Measurements from ENCODE around the gene MVK. TPM values are rescaled to one million over a fixed set of nuclear protein-coding genes. Genes with fewer than 3 reads are reported as not detected.
A peak's percentile ranks its signal among the peaks of the same experiment; 100 is the strongest.

Gene MVK
- total RNA-seq, 6 experiments from 2014 or later = 14.2 to 60.0 (median 37.6) TPM

DNA sequence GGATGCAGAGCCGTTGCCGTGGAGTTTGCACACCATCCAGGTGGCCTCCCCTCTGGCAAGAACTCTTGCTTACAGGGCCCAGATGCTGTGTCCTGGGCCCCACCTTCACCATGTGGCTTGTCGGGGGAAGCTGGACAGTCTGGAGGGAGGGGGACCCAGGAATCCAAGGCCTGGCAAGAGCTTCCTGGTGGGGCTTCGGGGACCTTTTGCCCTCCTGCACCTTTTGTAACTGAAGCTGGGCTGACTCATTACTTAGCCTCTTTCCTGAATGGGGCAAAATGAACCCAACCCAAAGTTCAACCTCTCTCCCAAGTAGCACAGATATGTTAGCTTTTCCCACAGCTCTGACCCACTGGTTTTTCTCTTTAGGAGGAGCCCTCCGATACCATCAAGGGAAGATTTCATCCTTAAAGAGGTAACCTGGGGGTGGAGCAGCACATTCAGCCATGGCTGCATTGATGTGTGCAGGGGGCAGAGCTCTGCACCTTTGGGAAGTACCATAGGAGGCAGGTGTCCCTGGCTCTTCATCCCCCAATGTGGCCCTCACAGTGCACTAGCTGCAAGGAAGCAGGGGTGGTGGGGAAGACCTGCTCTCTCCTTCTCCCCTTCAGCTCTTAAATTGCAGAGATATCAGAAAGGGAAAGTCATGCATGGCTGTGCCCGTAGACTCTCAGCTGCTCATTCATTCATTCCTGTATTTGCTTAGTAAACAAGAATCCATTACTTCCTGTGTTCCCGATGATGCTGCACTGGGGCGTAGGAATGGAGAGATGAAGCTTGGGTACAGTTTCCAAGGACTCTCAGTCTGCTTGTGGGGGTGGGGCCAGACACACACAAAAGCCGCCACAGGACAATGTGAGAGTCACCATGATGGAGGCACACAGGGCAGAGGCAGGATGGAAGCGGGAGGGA is 13.0 kb downstream of the MVK start:
- intact Hi-C loops (cut with DNase I) = no loop called here
- DNase-seq (no peak), ATAC-seq (peak in 1 of 4 donors; percentile 6)
- no peaks in the 10 kb centered on the region for H3K9me3 ChIP-seq
- TF ChIP-seq POLR2A (IDR thresholded peaks at IDR 0.05) (no peak), CTCF (IDR thresholded peaks at IDR 0.05) (no peak)
- H3K4me1 ChIP-seq = peaks cover 0 to 21% (median 8%) of the 10 kb centered on the region in 4 donors
- H3K27ac ChIP-seq = no peak overlapping the region
- peaks cover 0 to 16% (median 4%) of the 10 kb centered on the region in 4 donors for H3K36me3 ChIP-seq
- H3K27me3 ChIP-seq = no peaks in the 10 kb centered on the region
- 55% methylated on average over 7 of the region's 10 CpGs for WGBS (ENCODE audit: insufficient coverage, low coverage, low lambda C conversion rate, missing lambda C conversion rate)
- no peak overlapping the region for H3K4me3 ChIP-seq

DNA sequence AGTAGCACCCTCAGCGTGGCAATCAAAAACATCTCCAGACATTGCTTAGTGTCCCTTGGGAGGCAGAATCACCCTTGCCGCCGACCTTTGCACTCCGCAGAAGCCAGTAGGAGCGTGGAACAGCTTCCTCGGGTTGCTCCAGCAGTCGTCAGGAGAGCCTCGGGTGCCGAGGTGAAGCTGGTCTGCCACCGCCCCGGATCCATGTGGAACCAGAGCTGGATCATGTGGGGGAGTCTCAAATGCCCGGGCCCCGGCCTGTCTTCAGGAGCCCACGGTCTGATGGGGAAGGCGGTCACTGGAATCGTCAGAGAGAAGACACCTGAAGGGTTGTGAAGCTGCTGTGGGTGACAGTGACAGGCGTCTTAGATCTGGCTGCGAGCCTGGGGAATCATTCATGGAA is 14.3 kb downstream of the MVK start:
- peaks cover 0 to 19% (median 6%) of the 10 kb centered on the region in 4 donors for H3K4me1 ChIP-seq
- no peak for ATAC-seq
- no CpG with 5 or more reads among the region's 18 CpGs for WGBS (ENCODE audit: insufficient coverage, low coverage, low lambda C conversion rate, missing lambda C conversion rate)
- H3K9me3 ChIP-seq = no peaks in the 10 kb centered on the region
- no peaks in the 10 kb centered on the region for H3K27me3 ChIP-seq
- no peak for DNase-seq
- intact Hi-C loops (cut with DNase I) = no loop called here
- H3K27ac ChIP-seq = peak overlapping the region in 2 of 3 donors; percentile 57 to 78
- H3K36me3 ChIP-seq = peaks cover 0 to 22% (median 4%) of the 10 kb centered on the region in 4 donors
- no peak for TF ChIP-seq POLR2A (IDR thresholded peaks at IDR 0.05)
- TF ChIP-seq CTCF (IDR thresholded peaks at IDR 0.05) = no peak
- H3K4me3 ChIP-seq = no peak overlapping the region

- H3K4me1 ChIP-seq = peaks cover 0 to 19% (median 6%) of the 10 kb centered on the region in 4 donors
- DNase-seq (peak; percentile 85 to 91 (median 88)), ATAC-seq (peak; percentile 90 to 93 (median 92))
- WGBS (ENCODE audit: insufficient coverage, low coverage, low lambda C conversion rate, missing lambda C conversion rate) = 36% methylated on average over 15 of the region's 26 CpGs
- no peaks in the 10 kb centered on the region for H3K9me3 ChIP-seq
- TF ChIP-seq CTCF (IDR thresholded peaks at IDR 0.05) = no peak
- TF ChIP-seq POLR2A (IDR thresholded peaks at IDR 0.05) = peak; percentile 41
- intact Hi-C loops (cut with DNase I) = no loop called here
- H3K27me3 ChIP-seq = no peaks in the 10 kb centered on the region
- peaks cover 0 to 25% (median 5%) of the 10 kb centered on the region in 4 donors for H3K36me3 ChIP-seq
- no peak overlapping the region for H3K4me3 ChIP-seq
- H3K27ac ChIP-seq = peak overlapping the region in 2 of 3 donors; percentile 57 to 78
Measured at GRCh38 chr12:109588461-109589239, 15.1 kb downstream of the MVK start.

DNA sequence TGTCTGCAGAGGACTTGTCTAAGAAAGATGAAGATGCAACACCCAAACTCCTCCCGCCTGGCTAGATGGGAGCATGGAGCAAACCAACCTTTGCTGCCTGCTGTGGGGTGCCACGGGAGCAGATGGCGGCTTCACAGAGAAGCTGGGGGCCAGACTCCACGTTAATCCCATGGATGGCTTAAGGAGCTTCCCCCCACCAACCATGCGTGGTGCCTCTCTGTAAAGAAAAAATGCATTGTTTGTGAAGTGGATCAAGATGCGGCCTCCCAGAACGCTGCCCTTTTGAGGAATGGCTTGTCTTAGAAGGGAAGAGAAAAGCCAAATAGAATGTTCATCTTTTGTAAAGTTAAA is 15.6 kb downstream of the MVK start:
- WGBS (ENCODE audit: insufficient coverage, low coverage, low lambda C conversion rate, missing lambda C conversion rate) = 82% methylated on average over 2 of the region's 7 CpGs
- ATAC-seq (no peak), DNase-seq (no peak)
- no peaks in the 10 kb centered on the region for H3K27me3 ChIP-seq
- H3K9me3 ChIP-seq = no peaks in the 10 kb centered on the region
- no peak overlapping the region for H3K27ac ChIP-seq
- H3K4me1 ChIP-seq = peaks cover 0 to 19% (median 6%) of the 10 kb centered on the region in 4 donors
- H3K36me3 ChIP-seq = peaks cover 0 to 26% (median 3%) of the 10 kb centered on the region in 4 donors
- TF ChIP-seq CTCF (IDR thresholded peaks at IDR 0.05) (no peak), POLR2A (IDR thresholded peaks at IDR 0.05) (no peak)
- H3K4me3 ChIP-seq = no peak overlapping the region
- intact Hi-C loops (cut with DNase I) = no loop called here

Measured in right lobe of liver (tissue), 6 donors.